Measurements from ENCODE around the gene CCSER1.

- TF ChIP-seq CTCF (conservative IDR thresholded peaks at IDR 0.05): no peak
- no peak for TF ChIP-seq EZH2 (IDR thresholded peaks at IDR 0.05; ENCODE audit: low read depth)
Observed at GRCh38 chr4:91488946-91489345, 1361.8 kb downstream of the CCSER1 start.

Data from PC-9 (cell line).